RWPE1 (cell line): ENCODE results near the gene NBAS.

ENCODE experiments used
- CTCF ChIA-PET: fragments of 350-600 bp; sonication (Branson Sonifier 250); formaldehyde crosslinking; extraction: SDS; loops from one replicate; lab custom pipeline; 2021; lab: Yijun Ruan, JAX
- POLR2A ChIA-PET: fragments of 400-600 bp; formaldehyde crosslinking; extraction: SDS; loops from one replicate; lab custom pipeline; 2020; ENCODE audit warnings: antibody characterized with exemption; ENCODE audit not compliant: low non-redundant PET; lab: Yijun Ruan, JAX
- DNase-seq: peaks from one replicate; pipeline ENCODE4 v3.0.0; 2012; ENCODE audit warnings: low spot score
- H3K27ac ChIP-seq: fragments of 450-650 bp; 2 replicates; pipeline ENCODE4 v1.5.1; 2017
- CTCF ChIP-seq: fragments of 450-650 bp; conservative IDR thresholded peaks from 2 replicates; pipeline ENCODE4 v1.5.1; 2017; ENCODE audit warnings: low read depth, mild to moderate bottlenecking

The NBAS gene

DNA sequence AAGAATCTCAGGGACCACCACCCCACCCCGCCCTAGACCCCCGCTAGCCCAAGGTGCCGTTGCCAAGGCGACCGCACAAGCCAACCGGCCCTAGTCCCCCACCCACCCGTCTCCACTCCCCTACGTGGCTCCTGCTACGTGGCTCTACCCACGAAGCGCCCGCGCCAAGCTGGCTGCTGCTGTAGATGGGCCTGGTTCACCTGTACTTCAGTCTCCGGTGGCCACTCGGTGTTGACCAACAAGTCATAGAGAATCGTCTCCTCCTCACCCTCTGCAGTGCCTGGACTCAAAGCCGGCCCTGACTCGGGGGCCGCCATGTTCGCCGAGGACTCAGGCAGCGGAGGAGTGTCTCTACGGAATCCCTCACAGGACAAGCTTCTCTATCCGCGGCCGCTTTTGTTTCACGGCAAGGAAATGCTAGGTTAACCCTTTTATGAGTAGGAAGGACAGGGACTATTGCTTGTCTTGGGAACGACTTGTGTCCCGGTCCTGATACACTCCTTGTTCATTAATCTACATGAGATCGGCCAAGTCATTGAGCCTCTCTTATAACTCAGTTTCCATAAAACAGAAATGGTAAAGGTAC is at the start of gene NBAS:
Gene NBAS, minus strand, starts transcription at position 347 of the 586 bp plus-strand sequence. Its CDS starts 30 bp downstream, at position 317.
- ChIA-PET CTCF (interaction anchor here (1.5 kb wide), 1 partner anchor 16 kb away, joined by 4 read pairs; no protein-coding TSS in a partner anchor), POLR2A (no interaction called here)
- DNase-seq, result peak; percentile 77
- peak within 1 kb of the TSS; percentile 65 for H3K27ac ChIP-seq
- no peak for TF ChIP-seq CTCF

GRCh38 chr2:15610430-15610952 is 49.4 kb upstream of the NBAS start:
- TF ChIP-seq CTCF, result no peak
- POLR2A ChIA-PET, result no interaction called here
- no peak for DNase-seq
- H3K27ac ChIP-seq, result no peak overlapping the region
- CTCF ChIA-PET, result no interaction called here

- ChIA-PET POLR2A (no interaction called here), CTCF (no interaction called here)
- TF ChIP-seq CTCF, result no peak
- H3K27ac ChIP-seq, result no peak overlapping the region
- no peak for DNase-seq
Measured at GRCh38 chr2:15609341-15610042, 48.4 kb upstream of the NBAS start.

DNA sequence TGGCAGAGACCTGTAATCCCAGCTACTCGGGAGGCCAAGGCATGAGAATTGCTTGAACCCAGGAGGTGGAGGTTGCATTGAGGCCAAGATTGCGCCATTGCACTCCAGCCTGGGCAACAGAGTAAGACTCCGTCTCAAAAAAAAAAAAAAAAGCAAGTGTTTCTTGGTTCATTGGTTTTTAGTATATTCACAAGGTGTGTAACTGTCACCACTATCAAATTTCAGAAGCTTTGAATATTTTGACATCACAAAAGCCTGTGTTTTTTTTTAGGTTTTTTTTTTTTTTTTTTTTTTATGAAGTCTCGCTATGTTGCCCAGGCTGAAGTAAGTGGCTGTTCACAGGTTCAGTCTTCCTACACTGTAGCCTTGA is 47.2 kb upstream of the NBAS start:
- CTCF ChIA-PET, result interaction anchor here (0.6 kb wide), 1 partner anchor 938 kb away, joined by 3 read pairs; no protein-coding TSS in a partner anchor
- H3K27ac ChIP-seq, result no peak overlapping the region
- DNase-seq, result no peak
- TF ChIP-seq CTCF, result no peak
- POLR2A ChIA-PET, result no interaction called here

GRCh38 chr2:15607709-15608391 is 46.7 kb upstream of the NBAS start:
- no peak overlapping the region for H3K27ac ChIP-seq
- CTCF ChIA-PET, result no interaction called here
- POLR2A ChIA-PET, result no interaction called here
- no peak for DNase-seq
- no peak for TF ChIP-seq CTCF

DNA sequence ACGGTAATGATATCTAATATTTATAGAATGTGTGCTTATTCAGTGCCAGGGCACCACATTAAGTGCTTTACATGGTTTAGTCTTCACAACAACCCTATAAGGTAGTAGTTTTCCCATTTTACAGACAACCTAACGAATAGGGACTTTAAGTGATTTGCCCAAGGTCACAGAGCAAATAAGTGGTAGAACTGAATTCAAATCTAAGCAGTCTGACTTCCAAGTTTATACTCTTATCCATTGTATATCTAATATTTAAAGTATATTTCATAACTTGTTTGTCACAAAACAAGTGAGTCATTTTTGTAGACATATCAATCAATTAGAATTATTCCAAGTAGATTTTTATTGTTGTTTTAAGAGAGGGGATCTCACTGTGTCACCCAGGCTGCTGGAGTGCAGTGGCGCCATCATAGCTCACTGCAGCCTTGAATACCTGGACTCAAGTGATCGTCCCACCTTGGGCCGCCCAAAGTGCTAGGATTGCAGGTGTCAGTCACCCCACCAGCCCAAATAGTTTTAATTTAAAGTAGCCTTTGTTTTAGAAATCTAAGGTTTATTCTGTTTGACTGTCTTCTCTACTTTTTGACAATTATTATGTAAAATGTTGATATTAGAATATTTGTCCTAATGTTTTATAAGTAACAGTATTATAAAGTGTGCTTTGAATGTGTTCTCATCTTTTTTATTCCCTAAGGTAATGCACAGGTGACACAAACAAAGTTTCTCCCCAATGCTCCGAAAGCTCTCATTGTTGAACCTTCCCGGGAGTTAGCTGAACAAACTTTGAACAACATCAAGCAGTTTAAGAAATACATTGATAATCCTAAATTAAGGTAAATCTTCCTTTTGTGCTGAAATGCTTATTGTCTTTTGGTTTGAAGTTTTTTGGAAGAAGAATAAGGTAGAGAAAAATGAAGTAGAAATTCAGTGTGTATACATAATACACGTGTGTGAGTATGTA is 45.6 kb upstream of the NBAS start:
- CTCF ChIA-PET, result no interaction called here
- TF ChIP-seq CTCF, result no peak
- POLR2A ChIA-PET, result no interaction called here
- DNase-seq, result no peak
- no peak overlapping the region for H3K27ac ChIP-seq
